H1 (cell line): ENCODE measurements around the gene BIN1. TPM values are rescaled to one million over a fixed set of nuclear protein-coding genes. Genes with fewer than 3 reads are reported as not detected.

Experiments
- CTCF ChIA-PET: fragments of 300-600 bp; sonication (Branson Sonifier 250); formaldehyde crosslinking; loops from one replicate; lab custom pipeline; 2021; ENCODE audit not compliant: partially characterized antibody; lab: Charles Lee
- POLR2A ChIA-PET: fragments of 300-600 bp; sonication (Branson Sonifier 250); formaldehyde crosslinking; loops from one replicate; lab custom pipeline; 2021; ENCODE audit warnings: inconsistent platforms; ENCODE audit not compliant: partially characterized antibody; lab: Charles Lee
- DNase-seq, 2 experiments: peaks; one replicate each; pipeline versions ENCODE4 v3.0.0 to v3.0.0-alpha.2; 2010 to 2022; ENCODE audit warnings: low spot score in 2 of 2, low read depth in 1 of 2, mixed read lengths in 1 of 2
- FAIRE-seq: peaks from 2 replicates; lab custom pipeline; 2011; peaks lifted over from hg19 to GRCh38; lab: Jason Lieb, UNC
- H2AFZ ChIP-seq: 2 replicates; pipeline ENCODE4 v1.8.1; 2012; ENCODE audit warnings: low read length, inconsistent platforms
- H2AK5ac ChIP-seq: 2 replicates; pipeline ENCODE4 v1.6.1; 2013; ENCODE audit warnings: low read depth, low read length
- H2BK120ac ChIP-seq: replicated peaks from 2 replicates; pipeline ENCODE3; 2013; ENCODE audit warnings: low read depth, low read length, inconsistent platforms
- H2BK12ac ChIP-seq: 2 replicates; pipeline ENCODE4 v1.6.1; 2013; ENCODE audit warnings: low read depth, low read length
- H2BK15ac ChIP-seq: 2 replicates; pipeline ENCODE4 v1.6.1; 2013; ENCODE audit warnings: low read length
- H2BK20ac ChIP-seq: 2 replicates; pipeline ENCODE4 v1.6.1; 2013; ENCODE audit warnings: low read length
- H2BK5ac ChIP-seq: 2 replicates; pipeline ENCODE4 v1.6.1; 2013; ENCODE audit warnings: low read depth, low read length
- H3K14ac ChIP-seq: 2 replicates; pipeline ENCODE4 v1.6.1; 2013; ENCODE audit warnings: inconsistent platforms; ENCODE audit not compliant: insufficient read length
- H3K18ac ChIP-seq: 2 replicates; pipeline ENCODE4 v1.6.1; 2013; ENCODE audit warnings: low read length; ENCODE audit errors: extremely low read depth
- H3K23ac ChIP-seq: 2 replicates; pipeline ENCODE4 v1.6.1; 2013; ENCODE audit warnings: inconsistent platforms; ENCODE audit not compliant: insufficient read length
- H3K23me2 ChIP-seq: 2 replicates; pipeline ENCODE4 v1.6.1; 2013; ENCODE audit warnings: low read depth, low read length
- H3K27ac ChIP-seq: 2 replicates; pipeline ENCODE4 v1.6.1; 2011; ENCODE audit warnings: low read depth, low read length, inconsistent platforms
- H3K27me3 ChIP-seq, 4 experiments: replicated peaks in 1 of 4; 1 replicate in 1 of 4; 2 replicates in 3 of 4; pipeline versions ENCODE4 v1.6.1 to v1.8.1; 2011 to 2013; ENCODE audit warnings: low read length in 3 of 4, mild to moderate bottlenecking in 3 of 4, inconsistent platforms in 2 of 4, mixed read lengths in 2 of 4, moderate library complexity in 1 of 4; ENCODE audit not compliant: control insufficient read depth in 3 of 4, insufficient read depth in 3 of 4; ENCODE audit errors: extremely low read depth in 1 of 4
- H3K36me3 ChIP-seq, 4 experiments: 2 replicates each; pipeline versions ENCODE4 v1.6.1 to v1.8.1; 2011 to 2013; ENCODE audit warnings: mild to moderate bottlenecking in 4 of 4, low read length in 3 of 4, moderate library complexity in 2 of 4, control low read depth in 1 of 4, inconsistent platforms in 1 of 4; ENCODE audit not compliant: insufficient read depth in 4 of 4, control insufficient read depth in 2 of 4
- H3K4ac ChIP-seq: replicated peaks from 2 replicates; pipeline ENCODE3; 2013; ENCODE audit warnings: low read length, low read depth, mixed read lengths, inconsistent platforms; ENCODE audit not compliant: insufficient read length
- H3K4me1 ChIP-seq, 4 experiments: replicated peaks in 1 of 4; 1 replicate in 1 of 4; 2 replicates in 3 of 4; pipeline versions ENCODE4 v1.6.1 to v1.8.1; 2011 to 2013; ENCODE audit warnings: low read length in 3 of 4, inconsistent platforms in 2 of 4, mixed read lengths in 1 of 4; ENCODE audit not compliant: insufficient read depth in 4 of 4, control insufficient read depth in 3 of 4
- H3K4me2 ChIP-seq, 2 experiments: 2 replicates each; pipeline versions ENCODE4 v1.6.1 to v1.8.1; 2011 to 2013; ENCODE audit warnings: low read depth in 2 of 2, low read length in 2 of 2, control low read depth in 1 of 2, inconsistent platforms in 1 of 2, mild to moderate bottlenecking in 1 of 2; ENCODE audit not compliant: insufficient read depth in 1 of 2
- H3K4me3 ChIP-seq, 4 experiments: fragments of 200-600, 300-600 bp in 1 of 4; sonication (generic), shearing (Covaris generic), sonication (Bioruptor Twin) in 1 of 4; 2 replicates each; pipeline versions ENCODE4 v1.5.1 to v1.8.1; 2011 to 2016; ENCODE audit warnings: low read length in 4 of 4, low read depth in 3 of 4, control low read depth in 2 of 4, inconsistent platforms in 2 of 4, mild to moderate bottlenecking in 2 of 4, mixed read lengths in 1 of 4, moderate library complexity in 1 of 4; ENCODE audit not compliant: insufficient read depth in 2 of 4; ENCODE audit errors: extremely low read depth in 1 of 4
- H3K56ac ChIP-seq: replicated peaks from 2 replicates; pipeline ENCODE3; 2013; ENCODE audit warnings: low read depth, mild to moderate bottlenecking, mixed read lengths, low read length, inconsistent platforms; ENCODE audit not compliant: insufficient read length
- H3K79me1 ChIP-seq: 2 replicates; pipeline ENCODE4 v1.6.1; 2013; ENCODE audit warnings: low read depth, low read length, control low read depth
- H3K79me2 ChIP-seq, 2 experiments: 2 replicates each; pipeline versions ENCODE4 v1.6.1 to v1.8.1; 2012 to 2013; ENCODE audit warnings: low read length in 2 of 2, mild to moderate bottlenecking in 2 of 2, inconsistent platforms in 1 of 2; ENCODE audit not compliant: insufficient read depth in 2 of 2, control insufficient read depth in 1 of 2
- H3K9ac ChIP-seq, 4 experiments: replicated peaks in 1 of 4; 1 replicate in 1 of 4; 2 replicates in 3 of 4; pipeline versions ENCODE4 v1.6.1 to v1.8.1; 2011 to 2013; ENCODE audit warnings: low read depth in 3 of 4, low read length in 3 of 4, control low read depth in 2 of 4, mild to moderate bottlenecking in 2 of 4, moderate library complexity in 2 of 4, inconsistent platforms in 1 of 4; ENCODE audit errors: extremely low read depth in 1 of 4
- H3K9me3 ChIP-seq, 2 experiments: 2 replicates each; pipeline versions ENCODE4 v1.6.1 to v1.8.1; 2012 to 2013; ENCODE audit warnings: mild to moderate bottlenecking in 2 of 2, moderate library complexity in 2 of 2, control low read depth in 1 of 2, inconsistent platforms in 1 of 2, low read depth in 1 of 2, low read length in 1 of 2, mixed read lengths in 1 of 2; ENCODE audit not compliant: insufficient read depth in 2 of 2
- H4K20me1 ChIP-seq, 2 experiments: replicated peaks in 1 of 2; 2 replicates each; pipeline versions ENCODE3 to v1.8.1; 2011 to 2013; ENCODE audit warnings: inconsistent platforms in 2 of 2, low read length in 2 of 2, mild to moderate bottlenecking in 1 of 2; ENCODE audit not compliant: insufficient read depth in 2 of 2, control insufficient read depth in 1 of 2
- H4K5ac ChIP-seq: 2 replicates; pipeline ENCODE4 v1.6.1; 2013; ENCODE audit warnings: low read length, low read depth, mixed read lengths, inconsistent platforms; ENCODE audit not compliant: insufficient read length
- H4K8ac ChIP-seq: 2 replicates; pipeline ENCODE4 v1.8.0; 2013; ENCODE audit warnings: mild to moderate bottlenecking, moderate library complexity, low read length, inconsistent platforms; ENCODE audit not compliant: insufficient read depth; ENCODE audit errors: extremely low read depth
- H4K91ac ChIP-seq: replicated peaks from 2 replicates; pipeline ENCODE3; 2013; ENCODE audit warnings: low read length, mixed read lengths, inconsistent platforms; ENCODE audit not compliant: insufficient read length
- CTBP2 ChIP-seq: IDR thresholded peaks from 2 replicates; pipeline ENCODE4 v1.7.0; 2011; ENCODE audit warnings: borderline replicate concordance, mild to moderate bottlenecking, moderate library complexity, mixed read lengths, low read length; ENCODE audit not compliant: insufficient read depth, insufficient read length
- RFX5 ChIP-seq: IDR thresholded peaks from 2 replicates; pipeline ENCODE4 v1.6.1; 2011; ENCODE audit warnings: low read depth, low read length, improper control_type of control experiment, borderline replicate concordance
- SIRT6 ChIP-seq: IDR thresholded peaks from one replicate; pipeline ENCODE4 v1.7.1; 2012; ENCODE audit warnings: low read length, inconsistent platforms
- SP1 ChIP-seq: IDR thresholded peaks from 2 replicates; pipeline ENCODE4 v1.6.1; 2011; ENCODE audit warnings: low read depth, low read length
- YY1 ChIP-seq: IDR thresholded peaks from 2 replicates; pipeline ENCODE4 v1.6.1; 2011; ENCODE audit warnings: low read depth, mild to moderate bottlenecking, low read length
- WGBS, 2 experiments: shearing (Covaris generic) in 1 of 2; methylation state at CpG; one replicate each; pipeline versions ENCODE4 v1.1.6 to v1.1.7; 2013 to 2015; ENCODE audit warnings: low lambda C conversion rate in 2 of 2, mixed read lengths in 2 of 2, inconsistent platforms in 1 of 2, low coverage in 1 of 2, missing lambda C conversion rate in 1 of 2; ENCODE audit not compliant: insufficient replicate concordance in 2 of 2, insufficient coverage in 1 of 2, insufficient read length in 1 of 2; ENCODE audit errors: extremely low coverage in 1 of 2, missing lambda C conversion rate in 1 of 2; 5-methylcytosine and 5-hydroxymethylcytosine counted together
- polyA plus RNA-seq, 7 experiments: library from polyadenylated mRNA; depleted of rRNA in 3 of 7; stranded (reverse) in 5 of 7; unstranded in 2 of 7; fragments of >200 nt in 5 of 7; fragments of 200-250 nt in 2 of 7; gene quantifications; 1 replicate in 5 of 7; 2 replicates in 1 of 7; 4 replicates in 1 of 7; pipeline versions ENCODE4 v1.2.1 to v1.2.3, GENCODE V29; 2011 to 2013; ENCODE audit warnings: missing spikeins in 2 of 7, mixed read lengths in 2 of 7
- total RNA-seq: library from RNA; stranded (reverse); fragmentation: NEBNext Ultra II Directional; extraction: Animal tissue kit (Norgen Biotek cat#: 25700); gene quantifications from 2 replicates; pipeline ENCODE4 v1.2.1, GENCODE V29; 2021

BIN1 gene
- total and polyA plus RNA-seq, 2 of the 8 experiments (the other 6 are each of a cell fraction or from before 2014, with no cell fraction given), result 23.6 to 35.6 TPM

GRCh38 chr2:127086990-127087790 is 19.8 kb downstream of the BIN1 start:
- Histone ChIP-seq H3K27me3 (no peaks in the 10 kb centered on the region), H3K4me2 (peak overlapping the region; percentile 32 to 38; a peak in 2 of 4 replicates), H3K4me1 (peaks cover 0 to 32% (median 12%) of the 10 kb centered on the region in 4 experiments; a peak in 6 of 7 replicates), H3K9ac (no peak overlapping the region; a peak in 1 of 7 replicates), H3K36me3 (no peaks in the 10 kb centered on the region), H4K91ac (peak overlapping the region; percentile 90), H3K79me1 (peaks cover 6% of the 10 kb centered on the region), H4K5ac (peak overlapping the region; percentile 54), H3K79me2 (peaks cover 0 to 22% of the 10 kb centered on the region in 2 experiments; a peak in 1 of 4 replicates), H3K56ac (no peak overlapping the region), H3K4me3 (no peak overlapping the region), H2BK5ac (peak overlapping the region; percentile 83; the same call in 1 of the 2 replicates), H4K20me1 (no peaks in the 10 kb centered on the region), H2BK15ac (peak overlapping the region; percentile 61; the same call in 1 of the 2 replicates), H3K9me3 (no peaks in the 10 kb centered on the region), H3K18ac (peak overlapping the region; percentile 93), H3K4ac (peak overlapping the region; percentile 85), H2AK5ac (0 out of 2 replicates have a peak overlapping the region, but pooled peaks have one; percentile 65), H2BK20ac (no peak overlapping the region), H4K8ac (peak overlapping the region; percentile 85), H3K14ac (no peak overlapping the region), H3K23ac (no peak overlapping the region), H3K23me2 (no peaks in the 10 kb centered on the region), H2BK120ac (no peak overlapping the region), H2AFZ (no peak overlapping the region), H3K27ac (no peak overlapping the region), H2BK12ac (peak overlapping the region; percentile 80; the same call in 1 of the 2 replicates)
- no peak for TF ChIP-seq YY1
- 0 out of 2 replicates have a peak, but pooled peaks have one; percentile 20 for TF ChIP-seq SP1
- TF ChIP-seq RFX5, result no peak
- TF ChIP-seq SIRT6, result no peak
- no peak for TF ChIP-seq CTBP2
- peak in 1 of 2 experiments; percentile 69 for DNase-seq
- POLR2A ChIA-PET, result interaction anchor here (0.6 to 1.9 kb wide), 6 partner anchors 8 to 22 kb away, joined by 3 to 12 read pairs (median 3); partner anchors contain the start of gene BIN1
- 65% methylated on average over 18 of the region's 24 CpGs; no CpG with 5 or more reads in 1 of the 2 experiments for WGBS, 2 experiments
- CTCF ChIA-PET, result interaction anchor here (1.2 to 4.6 kb wide), 7 partner anchors 13 to 86 kb away, joined by 3 to 42 read pairs (median 5); partner anchors contain the start of gene BIN1
- FAIRE-seq, result no peak
